Upper lobe of left lung (tissue), 4 donors: Measurements from ENCODE around the gene LRP4.

Source experiments
- CTCF ChIP-seq, 6 experiments: fragments of 450-650 bp in 4 of 6; fragments of 200-600 bp in 2 of 6; sonication (generic) in 2 of 6; IDR thresholded peaks; one replicate each; pipeline ENCODE4 v1.5.1; 2016 to 2019; ENCODE audit warnings: antibody characterized with exemption in 6 of 6
- POLR2A ChIP-seq, 4 donors: fragments of 450-650 bp; IDR thresholded peaks; one replicate each; pipeline ENCODE4 v1.5.1; 2016 to 2017; ENCODE audit warnings: antibody characterized with exemption in 4 of 4, mild to moderate bottlenecking in 2 of 4

- TF ChIP-seq CTCF (IDR thresholded peaks at IDR 0.05), result no peak
- no peak for TF ChIP-seq POLR2A (IDR thresholded peaks at IDR 0.05)
These were observed 40.8 kb downstream of the LRP4 start for GRCh38 chr11:46877580-46877979.
